Measurements from ENCODE around the gene KIF5C.

The KIF5C gene

DNA sequence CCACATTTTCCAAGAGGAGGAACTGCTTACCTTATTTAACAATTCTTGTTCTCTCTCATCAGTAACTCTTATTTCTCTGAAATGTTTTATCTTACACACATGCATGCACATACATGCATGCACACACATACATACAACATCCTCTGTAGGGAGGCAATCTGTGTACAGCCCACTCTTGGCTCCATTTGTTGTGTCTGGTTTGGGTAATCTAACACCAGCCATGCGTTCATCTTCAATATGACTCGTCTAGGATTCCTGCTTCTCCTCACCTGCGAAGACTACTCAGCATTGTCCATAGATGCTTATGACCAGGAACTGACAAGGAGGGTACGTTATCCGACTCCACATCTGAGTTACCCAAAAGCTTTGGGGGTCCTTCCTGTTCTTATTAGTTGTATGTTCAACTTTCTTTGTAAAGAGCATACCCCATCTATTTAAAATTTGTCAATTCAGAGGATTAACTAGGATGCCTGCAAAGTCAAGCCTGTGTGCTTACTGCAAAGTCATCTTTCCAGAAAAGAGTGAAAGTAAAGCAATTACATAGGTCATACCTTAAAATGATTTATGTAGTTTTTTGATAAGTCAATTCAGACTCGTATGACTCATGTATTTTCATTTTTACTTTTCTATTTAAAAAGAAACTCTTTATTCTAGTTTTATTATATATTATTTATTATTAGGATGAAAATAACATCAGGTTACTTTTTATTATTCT, 181.7 kb downstream of the KIF5C start:
- no peak for DNase-seq

DNA sequence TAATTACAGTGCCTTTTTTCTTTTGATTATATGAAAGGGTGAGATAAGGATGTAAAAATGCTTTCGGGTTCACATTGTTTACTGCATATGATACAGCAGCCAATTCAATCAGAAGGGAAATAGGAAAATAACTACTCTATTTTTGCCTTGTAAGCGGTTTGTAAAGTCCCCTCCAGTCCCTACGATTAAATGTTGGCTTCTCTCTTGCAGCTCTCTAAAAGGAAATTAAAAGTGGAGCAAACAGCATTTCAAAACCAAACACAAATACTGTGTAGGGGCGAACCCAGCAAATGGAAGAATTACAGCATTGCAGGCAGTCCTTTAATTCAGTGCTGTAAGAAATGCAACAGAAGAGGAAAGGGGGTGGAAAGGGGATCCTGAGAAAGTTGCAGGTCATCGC, 182.4 kb downstream of the KIF5C start:
- DNase-seq: no peak

DNA sequence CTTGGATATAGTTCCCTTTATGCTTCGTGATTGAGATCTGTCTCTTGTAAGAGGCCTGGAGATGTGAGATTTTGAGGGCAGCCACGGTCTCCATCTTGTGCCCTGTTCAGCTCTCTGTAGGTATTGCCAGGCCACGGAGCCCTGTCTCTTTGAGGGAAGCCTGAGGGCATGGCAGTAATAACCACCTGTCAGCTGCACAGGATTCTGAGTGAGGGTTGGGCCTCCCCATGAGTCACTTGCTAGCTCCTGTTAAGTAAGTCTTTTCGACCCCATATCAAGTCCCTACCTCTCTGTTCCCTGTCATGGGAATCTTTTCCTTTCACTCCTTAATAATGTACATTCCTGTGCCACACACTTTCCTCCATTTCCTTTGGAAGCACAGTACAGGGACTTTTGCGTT, 183.9 kb downstream of the KIF5C start:
- no peak for DNase-seq

DNA sequence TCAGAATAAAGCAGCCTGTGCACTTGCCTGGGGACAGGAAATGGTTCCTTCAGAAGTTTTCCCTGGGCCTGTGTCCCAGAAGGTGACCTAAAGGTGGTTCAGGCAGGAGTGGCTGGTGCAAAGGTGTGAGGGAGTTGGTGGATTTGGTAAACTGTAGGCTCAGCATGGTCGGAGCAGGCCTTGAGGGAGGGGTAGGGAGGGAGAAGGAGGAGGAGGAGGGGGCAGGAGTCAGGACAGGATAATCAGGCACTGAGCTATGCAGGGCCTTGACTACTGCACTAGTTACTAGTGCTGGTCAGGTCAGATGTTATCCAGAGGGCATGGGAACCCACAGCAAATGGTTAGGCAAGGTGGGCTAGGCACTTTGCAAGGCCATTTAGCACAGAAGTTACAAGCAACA, 184.8 kb downstream of the KIF5C start:
- no peak for DNase-seq

DNA sequence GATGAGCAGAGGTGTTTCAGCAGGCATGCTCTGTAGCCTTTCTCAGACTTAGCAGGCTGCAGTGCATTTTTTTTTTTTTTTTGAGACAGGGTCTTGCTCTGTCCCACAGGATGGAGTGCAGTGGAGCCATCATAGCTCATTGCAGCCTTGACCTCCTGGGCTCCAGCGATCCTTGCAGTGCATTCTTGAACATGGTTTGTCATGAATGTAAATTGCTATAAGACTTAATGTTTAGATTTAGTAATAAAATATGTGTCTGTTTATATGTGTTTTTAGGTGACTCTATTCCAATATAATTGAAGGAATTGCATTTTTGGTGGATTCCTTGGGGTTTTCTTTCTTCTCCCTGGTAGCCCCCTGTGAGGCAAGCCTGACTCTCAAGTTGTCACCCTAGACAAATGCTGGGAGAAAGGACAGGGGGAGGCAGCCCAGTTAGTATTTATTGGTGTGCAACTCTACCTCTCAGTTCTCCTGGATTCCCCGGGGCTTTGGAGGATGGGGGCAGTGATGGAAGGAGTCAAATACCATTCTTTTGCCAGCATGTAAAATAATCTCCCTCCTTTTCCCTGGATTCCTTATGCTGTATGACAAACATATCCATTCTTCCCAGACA, 186.2 kb downstream of the KIF5C start:
- DNase-seq: no peak

DNA sequence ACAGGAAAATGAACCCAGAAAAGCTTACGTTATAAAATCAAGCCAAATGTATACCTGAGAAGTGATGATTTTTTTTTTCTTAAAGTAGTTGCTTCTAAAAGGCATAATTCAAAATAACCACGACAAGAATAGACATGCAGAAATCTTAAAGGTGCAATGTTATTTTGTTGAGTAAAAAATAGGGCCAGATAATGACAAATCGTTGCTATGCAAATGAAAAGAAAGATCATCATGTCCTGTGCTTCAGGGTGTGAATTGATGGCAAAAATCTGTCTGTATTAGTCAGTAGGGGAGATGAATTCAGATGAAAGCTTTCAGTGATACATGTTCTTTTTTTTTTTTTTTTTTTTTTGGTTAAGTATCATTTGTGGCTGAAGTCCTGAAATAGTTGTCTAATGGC, 187.5 kb downstream of the KIF5C start:
- DNase-seq: no peak

DNA sequence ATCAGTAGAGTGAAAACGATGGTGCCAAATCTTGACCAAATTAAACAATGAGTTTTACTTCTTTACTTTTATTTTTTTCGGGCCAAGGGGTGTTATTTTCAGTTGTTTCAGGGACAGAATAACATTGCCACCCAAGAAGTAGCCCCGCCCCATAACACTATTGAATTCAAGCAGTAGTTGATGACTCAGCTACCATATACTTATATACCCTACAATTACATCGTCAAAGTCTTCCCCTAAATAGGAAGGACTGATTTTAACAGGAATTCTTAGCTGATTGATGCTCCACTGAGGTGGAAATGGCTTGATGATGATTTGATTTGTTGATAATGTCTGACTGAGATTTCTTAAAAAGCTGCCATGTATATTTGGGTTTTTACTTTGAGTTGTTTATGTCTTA, 188.2 kb downstream of the KIF5C start:
- no peak for DNase-seq

DNA sequence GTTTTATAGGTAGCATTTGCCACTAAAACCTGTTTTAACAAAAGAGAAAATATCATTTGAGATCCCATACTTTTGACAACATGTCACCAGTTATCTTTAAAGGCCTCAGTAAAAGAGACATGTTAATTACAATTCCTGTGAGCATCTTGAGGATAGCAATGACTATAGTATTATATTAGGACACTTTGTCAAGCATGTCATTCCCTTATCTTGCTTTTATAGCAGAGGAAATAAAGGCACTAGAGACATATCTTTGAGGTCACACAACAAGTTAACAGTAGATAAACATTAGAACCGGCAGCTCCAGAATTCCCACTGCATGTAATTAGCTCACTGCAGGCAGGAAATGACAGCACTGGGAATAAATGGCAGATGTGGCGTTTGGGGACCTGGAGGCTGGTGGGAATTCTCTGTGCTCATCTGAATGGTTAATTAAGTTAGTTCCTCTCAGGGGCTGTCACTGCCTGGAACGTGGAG, 189.4 kb downstream of the KIF5C start:
- DNase-seq: no peak

DNA sequence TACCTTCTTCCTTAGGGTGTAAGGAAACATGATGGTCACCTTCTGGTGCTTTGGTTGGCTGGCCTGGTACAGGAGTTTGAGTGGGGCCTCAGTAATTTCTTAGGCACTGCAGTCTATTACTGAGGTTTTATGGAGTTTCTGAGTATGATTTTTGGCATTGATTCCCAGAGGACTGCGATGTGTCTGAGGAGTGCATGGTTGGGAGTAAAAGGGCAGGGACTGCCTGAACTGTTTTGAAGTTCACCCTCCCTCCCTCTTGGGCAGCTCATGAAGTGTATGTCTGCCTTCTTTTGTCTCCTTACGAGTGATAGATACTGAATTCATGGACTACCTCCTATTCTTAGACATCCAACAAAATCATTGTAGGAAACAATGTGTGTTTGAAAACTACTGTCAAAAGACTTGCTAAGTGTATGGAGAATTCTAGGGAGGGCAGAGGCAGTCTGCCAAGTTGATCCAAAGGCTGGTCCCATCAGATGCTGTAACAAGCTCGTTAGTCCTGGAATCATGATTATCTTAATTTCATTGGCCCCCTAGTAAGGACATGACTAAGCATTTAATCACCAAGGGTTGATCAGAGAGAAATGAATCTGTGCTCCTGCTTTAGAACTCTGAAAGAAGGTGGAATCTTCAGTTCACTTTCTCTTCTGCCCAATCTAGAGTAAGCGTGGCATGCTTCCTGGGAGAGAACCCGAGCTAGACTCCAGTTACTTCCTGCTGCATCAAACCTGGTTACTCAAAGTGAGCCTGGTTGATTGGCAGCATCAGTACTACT, 190.0 kb downstream of the KIF5C start:
- DNase-seq: no peak

DNA sequence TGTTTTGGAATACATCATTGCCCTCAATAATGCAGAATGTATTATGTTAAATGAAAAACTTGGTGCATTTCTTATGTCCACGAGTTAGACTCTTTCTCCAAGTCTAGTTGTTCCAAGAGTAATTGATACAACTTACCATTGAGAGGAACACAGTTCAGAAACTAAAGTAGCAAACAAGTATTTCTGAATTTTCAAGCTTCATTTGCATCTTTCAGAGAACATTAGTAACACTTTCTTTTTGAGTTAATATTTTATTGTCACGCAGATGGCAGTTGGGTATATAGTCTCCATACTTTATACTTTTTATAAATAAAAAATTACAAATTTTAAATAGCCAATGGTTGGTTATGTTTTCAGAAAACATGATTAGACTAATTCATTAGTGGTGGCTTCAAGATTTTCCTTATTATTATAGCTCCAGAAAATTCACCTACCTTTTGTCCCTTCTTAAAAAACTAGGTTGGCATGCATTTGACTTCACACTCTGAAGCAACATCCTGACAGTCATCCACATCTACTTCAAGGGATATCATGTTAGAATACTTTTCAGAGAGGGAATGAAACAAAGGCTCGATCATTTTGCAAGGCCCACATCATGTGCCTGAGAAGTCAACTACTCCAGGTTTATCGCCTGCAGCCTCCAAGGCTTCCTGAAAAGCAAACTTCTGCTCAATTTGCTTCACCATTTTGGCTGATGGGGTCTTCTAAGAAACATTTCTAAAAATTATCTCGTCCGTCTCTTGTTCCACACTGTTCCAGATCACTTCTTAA, 193.4 kb downstream of the KIF5C start:
- DNase-seq: no peak

DNA sequence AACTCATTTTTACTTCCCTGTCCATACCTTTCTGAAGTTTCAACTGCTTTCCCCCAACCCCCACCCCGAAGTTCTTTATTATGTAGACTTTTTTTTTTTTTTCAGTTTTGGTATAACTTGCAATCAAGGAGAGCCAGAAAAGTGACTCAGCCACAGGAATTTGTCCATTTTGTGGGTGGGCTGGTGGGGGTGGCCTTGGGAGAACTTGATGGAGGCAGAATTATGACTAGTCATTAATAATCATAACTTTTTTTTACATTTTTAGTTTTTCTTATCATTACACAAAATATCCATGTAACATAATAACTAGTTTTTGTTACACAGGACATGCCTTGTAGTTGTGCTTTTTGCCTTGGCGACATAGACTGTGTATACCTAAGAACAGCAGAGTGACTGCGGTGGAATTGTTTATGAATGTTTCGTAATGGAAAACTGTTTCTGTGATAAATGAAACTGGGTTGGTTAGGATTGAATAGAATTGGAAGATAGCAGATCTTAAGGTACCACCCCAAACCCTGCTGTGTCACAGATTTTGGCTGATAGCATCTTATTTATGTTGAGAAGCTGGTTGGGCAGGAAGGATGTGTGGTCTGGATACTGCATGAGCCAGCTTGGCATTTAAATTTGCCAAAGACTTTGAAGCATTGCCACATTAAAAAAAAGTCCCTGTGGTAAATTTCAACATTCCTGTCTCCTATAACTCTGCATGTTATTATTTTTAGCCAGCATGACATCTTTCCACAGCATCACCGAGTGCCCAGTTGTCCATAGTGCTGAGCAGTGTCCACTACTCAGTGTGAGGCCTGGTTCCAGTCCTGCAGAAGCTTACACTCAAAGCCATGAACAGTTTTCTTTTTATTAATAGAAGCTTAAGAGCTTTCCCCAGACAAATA, 194.2 kb downstream of the KIF5C start:
- DNase-seq: peak; percentile 1

DNA sequence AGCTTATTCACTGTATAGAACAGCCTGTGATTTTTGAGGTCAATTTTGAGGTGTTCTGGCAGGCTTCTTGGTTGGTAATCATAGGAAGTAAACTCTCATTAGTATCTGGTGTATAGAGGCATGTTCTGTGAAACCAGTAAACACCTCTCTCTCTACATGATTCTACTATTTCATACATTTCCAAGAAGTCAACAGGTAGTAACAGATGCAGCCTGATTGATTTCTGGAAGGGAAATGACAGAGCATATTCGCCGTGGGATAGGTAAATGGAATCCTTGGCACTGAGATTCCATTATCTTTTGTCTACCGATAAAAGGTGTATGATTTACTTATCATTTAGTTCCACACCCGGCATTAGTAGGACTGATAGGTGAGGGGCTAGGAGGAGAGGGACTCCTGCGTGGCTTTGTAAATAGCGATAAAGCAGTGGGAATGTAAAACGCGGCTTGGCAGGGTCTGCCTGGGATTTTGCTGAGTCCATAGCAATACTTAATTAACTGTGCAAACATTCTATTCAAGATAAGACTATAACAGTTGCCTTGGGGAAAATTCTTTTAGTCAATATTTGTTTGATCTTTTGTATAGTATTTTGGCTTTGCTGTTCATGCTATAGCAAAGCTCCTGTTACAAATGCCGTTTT, 195.8 kb downstream of the KIF5C start:
- no peak for DNase-seq

DNA sequence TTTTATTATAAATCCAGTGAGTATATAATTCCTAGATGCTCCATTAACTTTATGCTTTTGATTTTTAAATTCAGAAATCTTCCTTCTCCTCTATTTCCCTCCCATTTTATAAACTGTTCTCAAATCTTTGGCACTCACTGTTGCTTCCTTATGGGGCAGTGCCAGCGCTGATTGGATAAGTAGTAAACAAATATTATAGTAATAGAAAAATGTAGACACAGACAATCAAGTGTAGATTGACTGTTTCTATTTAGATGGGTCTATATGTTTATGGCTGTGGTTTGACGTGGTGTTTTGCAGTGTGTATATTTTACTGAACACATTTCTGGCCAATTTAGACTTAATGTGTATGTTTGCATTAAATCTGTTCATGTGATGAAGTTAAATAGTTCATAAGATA, 200.1 kb downstream of the KIF5C start:
- no peak for DNase-seq

DNA sequence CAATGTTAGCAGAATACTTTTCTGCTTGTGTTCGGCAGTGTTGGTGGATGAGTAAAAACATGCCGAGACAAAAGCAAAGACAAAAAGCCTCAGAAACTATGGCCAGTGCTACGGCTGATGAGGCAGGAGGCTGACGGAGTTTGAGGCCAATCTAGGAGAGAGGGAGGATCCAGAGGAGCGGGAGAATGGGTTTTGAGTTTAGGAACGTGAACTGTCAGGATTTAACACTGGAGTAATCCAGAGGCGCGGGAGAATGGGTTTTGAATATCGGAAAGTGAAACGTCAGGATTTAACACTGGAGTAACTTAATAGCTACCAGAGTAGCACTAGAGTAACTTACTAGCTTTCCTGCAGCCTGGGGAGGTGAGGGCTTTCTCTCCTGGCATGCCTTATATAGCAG, 200.8 kb downstream of the KIF5C start:
- no peak for DNase-seq
